Measurements from ENCODE around the gene HMOX2.

- TF ChIP-seq, protein P1, sequence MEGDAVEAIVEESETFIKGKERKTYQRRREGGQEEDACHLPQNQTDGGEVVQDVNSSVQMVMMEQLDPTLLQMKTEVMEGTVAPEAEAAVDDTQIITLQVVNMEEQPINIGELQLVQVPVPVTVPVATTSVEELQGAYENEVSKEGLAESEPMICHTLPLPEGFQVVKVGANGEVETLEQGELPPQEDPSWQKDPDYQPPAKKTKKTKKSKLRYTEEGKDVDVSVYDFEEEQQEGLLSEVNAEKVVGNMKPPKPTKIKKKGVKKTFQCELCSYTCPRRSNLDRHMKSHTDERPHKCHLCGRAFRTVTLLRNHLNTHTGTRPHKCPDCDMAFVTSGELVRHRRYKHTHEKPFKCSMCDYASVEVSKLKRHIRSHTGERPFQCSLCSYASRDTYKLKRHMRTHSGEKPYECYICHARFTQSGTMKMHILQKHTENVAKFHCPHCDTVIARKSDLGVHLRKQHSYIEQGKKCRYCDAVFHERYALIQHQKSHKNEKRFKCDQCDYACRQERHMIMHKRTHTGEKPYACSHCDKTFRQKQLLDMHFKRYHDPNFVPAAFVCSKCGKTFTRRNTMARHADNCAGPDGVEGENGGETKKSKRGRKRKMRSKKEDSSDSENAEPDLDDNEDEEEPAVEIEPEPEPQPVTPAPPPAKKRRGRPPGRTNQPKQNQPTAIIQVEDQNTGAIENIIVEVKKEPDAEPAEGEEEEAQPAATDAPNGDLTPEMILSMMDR (IDR thresholded peaks at IDR 0.05; ENCODE audit: insufficient read depth, low read length, poor library complexity, severe bottlenecking), result no peak
- TF ChIP-seq EZH2phosphoT487 (conservative IDR thresholded peaks at IDR 0.05; ENCODE audit: low read length), result no peak
These were observed 15.7 kb downstream of the HMOX2 start for GRCh38 chr16:4491898-4492297.

All from SU-DHL-6 (cell line).